Psoas muscle (tissue), 8 donors: ENCODE measurements around the gene WWOX. TPM values are rescaled to one million over a fixed set of nuclear protein-coding genes. Genes with fewer than 3 reads are reported as not detected.

Experiments used
- ATAC-seq, 4 donors: fragments of 200-7000 bp; cut with Tn5 transposase; one replicate each; pipeline ENCODE4 v1.9.1; 2020; ENCODE audit warnings: moderate library complexity in 3 of 4, mild to moderate bottlenecking in 2 of 4
- DNase-seq, 2 donors: peaks; one replicate each; pipeline ENCODE4 v3.0.0-alpha.2; 2020
- H3K27ac ChIP-seq: fragments of 200-600 bp; one replicate; pipeline ENCODE4 v1.8.0; 2022
- H3K27me3 ChIP-seq, 3 donors: fragments of 200-600 bp in 1 of 3; one replicate each; pipeline versions ENCODE4 v1.6.1 to v1.8.0; 2013 to 2022; ENCODE audit warnings: low read length in 2 of 3, mild to moderate bottlenecking in 2 of 3, moderate library complexity in 1 of 3; ENCODE audit not compliant: insufficient read depth in 3 of 3
- H3K36me3 ChIP-seq, 2 donors: fragments of 200-600 bp in 1 of 2; one replicate each; pipeline versions ENCODE4 v1.6.1 to v1.8.0; 2013 to 2022; ENCODE audit warnings: low read depth in 1 of 2, mild to moderate bottlenecking in 1 of 2, moderate library complexity in 1 of 2; ENCODE audit not compliant: insufficient read depth in 1 of 2
- H3K4me1 ChIP-seq: fragments of 200-600 bp; one replicate; pipeline ENCODE4 v1.8.0; 2022
- H3K4me3 ChIP-seq: fragments of 200-600 bp; one replicate; pipeline ENCODE4 v1.8.0; 2022; ENCODE audit warnings: mild to moderate bottlenecking
- H3K9me3 ChIP-seq: fragments of 200-600 bp; one replicate; pipeline ENCODE4 v1.8.0; 2022
- CTCF ChIP-seq: fragments of 200-600 bp; IDR thresholded peaks from one replicate; pipeline ENCODE4 v1.8.0; 2022; ENCODE audit warnings: antibody characterized with exemption
- WGBS, 3 donors: extraction: QIAGEN DNeasy Blood & Tissue Kit; methylation state at CpG; one replicate each; pipeline versions ENCODE4 v1.1.6 to v1.1.7; 2013; 5-methylcytosine and 5-hydroxymethylcytosine counted together
- intact Hi-C, 2 donors: fragments of 100-400 bp; cut with DNase I; formaldehyde crosslinking; loops; one replicate each; pipeline versions ENCODE4 v1.11.0 to v1.14.2; 2022
- polyA plus RNA-seq, 3 donors: library from polyadenylated mRNA; stranded (reverse); fragments of 200-250 nt; gene quantifications; one replicate each; pipeline ENCODE4 v1.2.3, GENCODE V29; 2013
- total RNA-seq, 4 donors: library from RNA; stranded (reverse); fragmentation: NEBNext Ultra II Directional in 2 of 4; extraction: Animal tissue kit (Norgen Biotek cat#: 25700) in 2 of 4; gene quantifications; one replicate each; pipeline versions ENCODE4 v1.2.1 to v1.2.4, GENCODE V29; 2021 to 2023
- donor health status: healthy with polysubstance abuse.
- donor health status: DM: no; HTN: no; CAD: no; lungs with moderate emphysema.
- donor health status: Bipolar disorder and iron deficiency.
- donor health status: healthy.
- donor health status: DM: yes; HTN: yes; CAD: no.
- donor health status: DM: no; HTN: no; CAD: no.
- donor health status: DM: no; HTN: no; CAD: no.
- donor health status: DM: yes; HTN: yes; CAD: no.

Gene WWOX
- total and polyA plus RNA-seq, 7 donors: 3.1 to 6.6 (median 5.0) TPM

DNA sequence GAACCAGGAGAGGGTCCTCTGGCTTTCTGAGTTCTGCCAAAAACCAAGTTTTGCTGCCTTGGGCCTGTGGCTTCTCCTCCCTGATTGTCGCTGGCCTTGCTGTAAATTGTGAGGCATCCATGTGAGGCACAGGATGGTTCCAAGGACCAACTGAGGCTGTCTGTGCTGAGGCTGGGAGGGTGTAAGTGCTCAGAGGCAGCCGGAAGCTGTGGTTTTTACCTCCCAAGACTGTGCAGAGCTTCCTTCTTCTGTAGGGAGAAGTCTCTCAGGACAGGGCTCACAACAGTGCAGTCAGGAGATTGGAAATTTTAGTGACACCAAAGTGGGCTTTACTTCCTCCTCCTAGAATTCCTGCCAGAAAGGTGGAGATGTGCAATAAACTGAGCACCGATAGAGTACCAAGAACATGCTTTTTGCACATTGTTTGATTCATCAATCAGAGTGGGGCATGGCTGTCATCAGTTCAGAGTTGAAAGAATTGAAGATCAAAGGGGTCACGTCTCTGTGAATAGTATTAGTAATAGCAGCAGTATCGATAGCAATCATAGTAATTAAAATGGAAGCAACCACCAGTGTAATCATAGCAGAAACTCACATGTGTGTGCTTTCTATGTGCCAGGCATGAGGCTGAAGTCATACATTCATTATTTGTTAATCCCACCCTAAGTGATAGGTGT, 467.1 kb downstream of the WWOX start:
- no peaks in the 10 kb centered on the region for H3K9me3 ChIP-seq
- intact Hi-C loops: loop anchor here in 1 of 2 donors (10.0 kb wide), 1 partner anchor 208 kb away; no protein-coding TSS in a partner anchor
- ATAC-seq: no peak
- peaks cover 5% of the 10 kb centered on the region for H3K4me1 ChIP-seq
- no peak overlapping the region for H3K27ac ChIP-seq
- no peaks in the 10 kb centered on the region for H3K27me3 ChIP-seq
- DNase-seq: no peak
- no peak overlapping the region for H3K4me3 ChIP-seq
- H3K36me3 ChIP-seq: no peaks in the 10 kb centered on the region
- TF ChIP-seq CTCF: no peak
- 92 to 95% (median 92%) methylated on average over 5 of the region's 5 CpGs for WGBS, 3 donors

DNA sequence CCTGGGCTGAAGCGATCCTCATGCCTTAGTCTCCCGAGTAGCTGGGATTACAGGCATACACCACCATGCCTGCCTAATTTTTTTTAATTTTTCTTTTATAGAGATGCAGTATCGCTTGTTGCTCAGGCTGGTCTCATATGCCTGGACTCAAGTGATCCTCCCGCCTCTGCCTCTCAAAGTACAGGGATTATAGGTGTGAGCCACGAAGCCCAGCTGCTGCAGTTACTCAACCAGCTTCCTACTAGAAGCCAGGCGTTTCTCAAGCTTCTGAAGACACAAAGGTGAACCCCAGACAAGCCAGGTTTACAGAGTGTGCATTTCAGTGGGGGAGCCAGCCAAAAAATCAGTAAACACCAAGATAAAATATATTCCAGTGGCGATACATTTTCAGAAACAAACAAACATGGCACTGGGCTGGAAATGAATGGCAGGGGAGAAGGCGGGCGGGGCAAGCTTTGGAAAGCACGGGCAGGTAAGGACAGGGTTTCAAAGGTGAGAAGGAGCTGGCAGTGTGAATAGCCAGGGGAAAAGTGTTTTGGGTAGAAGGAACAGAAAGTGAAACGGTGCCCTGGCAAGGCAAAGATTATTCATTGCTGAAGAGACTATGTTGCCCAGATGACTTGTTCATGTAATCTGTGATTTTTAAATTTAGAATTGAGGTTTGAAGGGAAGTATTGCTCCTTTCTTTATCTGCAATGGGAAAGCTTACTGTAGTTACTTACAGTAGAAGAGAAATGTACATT, 471.1 kb downstream of the WWOX start:
- no peaks in the 10 kb centered on the region for H3K9me3 ChIP-seq
- TF ChIP-seq CTCF: no peak
- H3K4me3 ChIP-seq: no peak overlapping the region
- ATAC-seq (peak in 2 of 4 donors; percentile 36 to 70), DNase-seq (no peak)
- H3K27ac ChIP-seq: no peak overlapping the region
- 71 to 79% (median 75%) methylated on average over 11 of the region's 11 CpGs for WGBS, 3 donors
- intact Hi-C loops: no loop called here
- H3K36me3 ChIP-seq: no peaks in the 10 kb centered on the region
- H3K4me1 ChIP-seq: no peaks in the 10 kb centered on the region
- H3K27me3 ChIP-seq: no peaks in the 10 kb centered on the region

- H3K4me1 ChIP-seq: no peaks in the 10 kb centered on the region
- 53 to 68% (median 54%) methylated on average over 8 of the region's 8 CpGs for WGBS, 3 donors
- no peaks in the 10 kb centered on the region for H3K36me3 ChIP-seq
- TF ChIP-seq CTCF: no peak
- ATAC-seq: peak in 2 of 4 donors; percentile 72 to 85
- no peaks in the 10 kb centered on the region for H3K9me3 ChIP-seq
- H3K27me3 ChIP-seq: no peaks in the 10 kb centered on the region
- intact Hi-C loops: no loop called here
- no peak overlapping the region for H3K4me3 ChIP-seq
- H3K27ac ChIP-seq: no peak overlapping the region
- no peak for DNase-seq
These were observed 472.0 kb downstream of the WWOX start for GRCh38 chr16:78571434-78571833.

DNA sequence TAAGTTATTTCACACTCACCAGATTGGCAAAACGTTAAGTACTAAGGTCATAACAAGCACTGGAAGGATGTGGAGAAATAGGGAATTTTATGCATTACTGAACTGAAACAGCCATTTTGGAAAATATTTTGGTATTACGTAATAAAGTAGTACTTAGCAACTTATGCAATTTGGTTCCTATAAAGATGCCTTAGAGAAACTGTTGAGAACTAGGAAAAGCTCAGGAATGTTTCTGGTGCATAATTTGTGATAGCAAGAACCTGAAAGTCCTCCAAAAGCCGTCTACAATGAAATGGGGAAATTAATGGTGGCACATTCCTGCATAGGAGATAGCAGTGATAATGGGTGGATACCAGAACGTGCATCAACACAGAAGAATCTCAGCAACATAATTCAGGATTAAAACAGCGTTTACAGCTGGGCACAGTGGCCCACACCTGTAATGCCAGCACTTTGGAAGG, 472.5 kb downstream of the WWOX start:
- intact Hi-C loops: no loop called here
- Histone ChIP-seq H3K36me3 (no peaks in the 10 kb centered on the region), H3K4me3 (no peak overlapping the region), H3K27me3 (no peaks in the 10 kb centered on the region), H3K4me1 (no peaks in the 10 kb centered on the region), H3K9me3 (no peaks in the 10 kb centered on the region), H3K27ac (no peak overlapping the region)
- WGBS, 3 donors: 73 to 81% (median 74%) methylated on average over 5 of the region's 5 CpGs
- no peak for TF ChIP-seq CTCF
- no peak for DNase-seq
- ATAC-seq: no peak
